ENCODE results near the gene TRABD2B.

DNA sequence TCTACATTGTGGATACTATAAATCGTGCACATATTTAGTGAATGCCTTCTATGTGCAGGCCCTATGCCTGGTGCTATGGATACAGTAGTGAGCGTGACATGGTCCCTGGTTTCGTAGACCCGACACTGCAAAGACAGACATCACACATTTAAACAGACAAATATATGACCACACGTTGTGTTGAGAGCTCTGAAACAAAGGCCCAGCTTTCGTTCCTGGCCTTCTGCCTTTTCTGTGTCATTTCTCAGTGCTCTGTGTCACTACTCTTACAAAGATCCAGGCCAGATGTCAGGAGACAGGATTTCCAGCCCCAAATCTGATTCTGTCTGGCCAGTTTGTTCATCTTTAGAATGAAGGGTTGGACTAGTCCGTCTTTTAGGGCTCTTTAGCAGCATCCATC, 19.3 kb upstream of the TRABD2B start:
- TF ChIP-seq POLR2A (IDR thresholded peaks at IDR 0.05; ENCODE audit: low read depth, low read length) (no peak), CEBPB (IDR thresholded peaks at IDR 0.05; ENCODE audit: low read depth, low read length) (no peak), MAZ (IDR thresholded peaks at IDR 0.05; ENCODE audit: borderline replicate concordance, low read depth, low read length) (no peak), NFE2L2 (IDR thresholded peaks at IDR 0.05; ENCODE audit: low read depth, low read length) (no peak), SMC3 (IDR thresholded peaks at IDR 0.05; ENCODE audit: low read depth, low read length) (no peak), RAD21 (IDR thresholded peaks at IDR 0.05; ENCODE audit: low read length) (no peak), RFX5 (IDR thresholded peaks at IDR 0.05; ENCODE audit: low read depth, low read length) (no peak)
- TF ChIP-seq, protein P1, sequence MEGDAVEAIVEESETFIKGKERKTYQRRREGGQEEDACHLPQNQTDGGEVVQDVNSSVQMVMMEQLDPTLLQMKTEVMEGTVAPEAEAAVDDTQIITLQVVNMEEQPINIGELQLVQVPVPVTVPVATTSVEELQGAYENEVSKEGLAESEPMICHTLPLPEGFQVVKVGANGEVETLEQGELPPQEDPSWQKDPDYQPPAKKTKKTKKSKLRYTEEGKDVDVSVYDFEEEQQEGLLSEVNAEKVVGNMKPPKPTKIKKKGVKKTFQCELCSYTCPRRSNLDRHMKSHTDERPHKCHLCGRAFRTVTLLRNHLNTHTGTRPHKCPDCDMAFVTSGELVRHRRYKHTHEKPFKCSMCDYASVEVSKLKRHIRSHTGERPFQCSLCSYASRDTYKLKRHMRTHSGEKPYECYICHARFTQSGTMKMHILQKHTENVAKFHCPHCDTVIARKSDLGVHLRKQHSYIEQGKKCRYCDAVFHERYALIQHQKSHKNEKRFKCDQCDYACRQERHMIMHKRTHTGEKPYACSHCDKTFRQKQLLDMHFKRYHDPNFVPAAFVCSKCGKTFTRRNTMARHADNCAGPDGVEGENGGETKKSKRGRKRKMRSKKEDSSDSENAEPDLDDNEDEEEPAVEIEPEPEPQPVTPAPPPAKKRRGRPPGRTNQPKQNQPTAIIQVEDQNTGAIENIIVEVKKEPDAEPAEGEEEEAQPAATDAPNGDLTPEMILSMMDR (conservative IDR thresholded peaks at IDR 0.05; ENCODE audit: low read depth, low read length), result no peak
